MCF 10A (cell line): ENCODE data around the gene GPR26. TPM values are rescaled to one million over a fixed set of nuclear protein-coding genes. Genes with fewer than 3 reads are reported as not detected.

Source experiments
- BruUV-seq: library from RNA; stranded (reverse); fragments of 400-500 nt; replicated peaks from 2 replicates; lab custom pipeline; 2021; lab: Mats Ljungman, UMichigan
- CTCF ChIA-PET: fragments of 300-600 bp; sonication (Branson Sonifier 250); formaldehyde crosslinking; extraction: SDS; loops from one replicate; lab custom pipeline; 2021; ENCODE audit warnings: antibody characterized with exemption, inconsistent platforms; lab: Yijun Ruan, JAX
- POLR2A ChIA-PET: fragments of 300-600, 350-650 bp; sonication (Branson Sonifier 250); formaldehyde crosslinking; extraction: SDS; loops from one replicate; lab custom pipeline; 2020; ENCODE audit warnings: antibody characterized with exemption, inconsistent platforms; lab: Yijun Ruan, JAX
- DNase-seq: peaks from one replicate; pipeline ENCODE4 v3.0.0-alpha.2; 2018; ENCODE audit not compliant: unreplicated experiment
- H3K27ac Mint-ChIP-seq: one replicate; pipeline ENCODE4 v1.8.0; 2022; ENCODE audit warnings: mild to moderate bottlenecking, low read depth, mixed read lengths; ENCODE audit not compliant: unreplicated experiment
- H3K27me3 Mint-ChIP-seq: one replicate; pipeline ENCODE4 v1.8.0; 2022; ENCODE audit warnings: mixed read lengths; ENCODE audit not compliant: insufficient read depth, unreplicated experiment
- H3K36me3 Mint-ChIP-seq: one replicate; pipeline ENCODE4 v1.8.0; 2022; ENCODE audit warnings: mild to moderate bottlenecking, moderate library complexity, mixed read lengths; ENCODE audit not compliant: insufficient read depth, unreplicated experiment
- H3K4me1 Mint-ChIP-seq: one replicate; pipeline ENCODE4 v1.8.0; 2022; ENCODE audit warnings: mixed read lengths; ENCODE audit not compliant: insufficient read depth, unreplicated experiment
- H3K4me3 Mint-ChIP-seq: one replicate; pipeline ENCODE4 v1.8.0; 2022; ENCODE audit warnings: mild to moderate bottlenecking, moderate library complexity, mixed read lengths; ENCODE audit not compliant: unreplicated experiment
- H3K9me3 Mint-ChIP-seq: one replicate; pipeline ENCODE4 v1.8.0; 2022; ENCODE audit warnings: mixed read lengths; ENCODE audit not compliant: unreplicated experiment
- intact Hi-C: fragments of 100-400 bp; cut with micrococcal nuclease; formaldehyde crosslinking; loops from 2 replicates; pipeline ENCODE4 v1.14.1; 2022
- total RNA-seq: library from RNA; stranded (reverse); gene quantifications from 2 replicates; pipeline ENCODE4 v1.2.3, GENCODE V29; 2022
- TF ChIP-seq, protein P1 (sequence below): fragments of 200-600 bp; IDR thresholded peaks from one replicate; pipeline ENCODE4 v1.8.0; 2022; ENCODE audit warnings: antibody characterized with exemption, mild to moderate bottlenecking; ENCODE audit not compliant: unreplicated experiment

GPR26 gene
- total RNA-seq, 1 experiment from 2014 or later: not detected

GRCh38 chr10:123665491-123666286 lies 466 bp upstream of the GPR26 start:
- ChIA-PET POLR2A (no interaction called here), CTCF (interaction anchor here (0.5 kb wide), 1 partner anchor 237 kb away, joined by 4 read pairs; no protein-coding TSS in a partner anchor)
- intact Hi-C loops: no loop called here
- Mint-ChIP-seq H3K27ac (no peak overlapping the region), H3K36me3 (no peaks in the 10 kb centered on the region), H3K4me3 (no peak overlapping the region), H3K9me3 (no peaks in the 10 kb centered on the region), H3K27me3 (peaks cover 22% of the 10 kb centered on the region), H3K4me1 (no peaks in the 10 kb centered on the region)
- no TSS peak for BruUV-seq
- TF ChIP-seq, protein P1, sequence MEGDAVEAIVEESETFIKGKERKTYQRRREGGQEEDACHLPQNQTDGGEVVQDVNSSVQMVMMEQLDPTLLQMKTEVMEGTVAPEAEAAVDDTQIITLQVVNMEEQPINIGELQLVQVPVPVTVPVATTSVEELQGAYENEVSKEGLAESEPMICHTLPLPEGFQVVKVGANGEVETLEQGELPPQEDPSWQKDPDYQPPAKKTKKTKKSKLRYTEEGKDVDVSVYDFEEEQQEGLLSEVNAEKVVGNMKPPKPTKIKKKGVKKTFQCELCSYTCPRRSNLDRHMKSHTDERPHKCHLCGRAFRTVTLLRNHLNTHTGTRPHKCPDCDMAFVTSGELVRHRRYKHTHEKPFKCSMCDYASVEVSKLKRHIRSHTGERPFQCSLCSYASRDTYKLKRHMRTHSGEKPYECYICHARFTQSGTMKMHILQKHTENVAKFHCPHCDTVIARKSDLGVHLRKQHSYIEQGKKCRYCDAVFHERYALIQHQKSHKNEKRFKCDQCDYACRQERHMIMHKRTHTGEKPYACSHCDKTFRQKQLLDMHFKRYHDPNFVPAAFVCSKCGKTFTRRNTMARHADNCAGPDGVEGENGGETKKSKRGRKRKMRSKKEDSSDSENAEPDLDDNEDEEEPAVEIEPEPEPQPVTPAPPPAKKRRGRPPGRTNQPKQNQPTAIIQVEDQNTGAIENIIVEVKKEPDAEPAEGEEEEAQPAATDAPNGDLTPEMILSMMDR: no peak
- no peak for DNase-seq

GRCh38 chr10:123669886-123670285 lies 3.7 kb downstream of the GPR26 start:
- Mint-ChIP-seq H3K9me3 (no peaks in the 10 kb centered on the region), H3K4me1 (no peaks in the 10 kb centered on the region), H3K4me3 (no peak overlapping the region), H3K27ac (no peak overlapping the region), H3K27me3 (peaks cover 43% of the 10 kb centered on the region), H3K36me3 (no peaks in the 10 kb centered on the region)
- POLR2A ChIA-PET: no interaction called here
- intact Hi-C loops: no loop called here
- DNase-seq: no peak
- TF ChIP-seq, protein P1: no peak
- CTCF ChIA-PET: interaction anchor here (0.6 to 1.2 kb wide), 4 partner anchors 31 to 556 kb away, joined by 3 to 4 read pairs (median 4); no protein-coding TSS in a partner anchor
- no TSS peak for BruUV-seq

- H3K27ac Mint-ChIP-seq: no peak overlapping the region
- no peaks in the 10 kb centered on the region for H3K4me1 Mint-ChIP-seq
- no TSS peak for BruUV-seq
- no peaks in the 10 kb centered on the region for H3K36me3 Mint-ChIP-seq
- peaks cover 53% of the 10 kb centered on the region for H3K27me3 Mint-ChIP-seq
- CTCF ChIA-PET: interaction anchor here (0.7 kb wide), 1 partner anchor 92 kb away, joined by 3 read pairs; no protein-coding TSS in a partner anchor
- intact Hi-C loops: no loop called here
- no peak for DNase-seq
- POLR2A ChIA-PET: no interaction called here
- no peaks in the 10 kb centered on the region for H3K9me3 Mint-ChIP-seq
- TF ChIP-seq, protein P1: no peak
- H3K4me3 Mint-ChIP-seq: no peak overlapping the region
Observed at GRCh38 chr10:123673198-123673597, 7.0 kb downstream of the GPR26 start.

DNA sequence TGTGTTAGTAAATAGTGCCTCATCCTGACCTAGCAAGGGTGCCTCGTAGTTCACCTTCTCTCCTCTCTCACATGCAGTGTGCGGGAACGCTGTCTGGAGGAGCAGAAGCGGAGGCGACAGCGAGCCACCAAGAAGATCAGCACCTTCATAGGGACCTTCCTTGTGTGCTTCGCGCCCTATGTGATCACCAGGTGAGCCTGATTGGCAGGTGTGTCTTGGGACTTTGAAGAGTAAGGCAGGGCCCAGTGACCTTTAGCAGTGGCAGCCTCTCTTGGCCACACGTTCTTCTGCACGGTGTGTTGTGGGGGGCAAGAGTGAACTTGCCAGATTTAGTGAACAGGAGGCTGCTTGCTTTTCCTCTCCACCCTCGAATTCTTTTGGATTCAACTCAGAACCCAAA lies 8.6 kb downstream of the GPR26 start:
- CTCF ChIA-PET: no interaction called here
- Mint-ChIP-seq H3K4me3 (no peak overlapping the region), H3K4me1 (no peaks in the 10 kb centered on the region), H3K9me3 (no peaks in the 10 kb centered on the region), H3K27me3 (peaks cover 67% of the 10 kb centered on the region), H3K27ac (no peak overlapping the region), H3K36me3 (no peaks in the 10 kb centered on the region)
- intact Hi-C loops: no loop called here
- TF ChIP-seq, protein P1: no peak
- DNase-seq: no peak
- POLR2A ChIA-PET: no interaction called here
- BruUV-seq: no TSS peak
